ENCODE data around the gene DERL3.

GRCh38 chr22:23847310-23847920 lies 8.6 kb upstream of the DERL3 start:
- TF ChIP-seq CTCF (conservative IDR thresholded peaks at IDR 0.05; ENCODE audit: low read depth in 2 of 2) (no peak), POLR2AphosphoS5 (IDR thresholded peaks at IDR 0.05; ENCODE audit: low read depth) (no peak), EZH2phosphoT487 (IDR thresholded peaks at IDR 0.05; ENCODE audit: unreplicated experiment) (no peak), CREB1 (CRISPR knock-in tag; IDR thresholded peaks at IDR 0.05; ENCODE audit: low read depth) (no peak)

All from GM23338 (cell line).